DMS 273 treated with DMSO at 0.1 percent for 48 hours (cell line): Measurements from ENCODE around the gene OR8B4.
"Not testable (repeated sequence)": the region's sequence is repeated elsewhere in the genome, so short reads cannot be mapped to it uniquely, and the experiment has no call there.

Source experiments
- DNase-seq: peaks from one replicate; lab custom pipeline; 2025; lab: John Stamatoyannopoulos, UW

OR8B4 gene

DNA sequence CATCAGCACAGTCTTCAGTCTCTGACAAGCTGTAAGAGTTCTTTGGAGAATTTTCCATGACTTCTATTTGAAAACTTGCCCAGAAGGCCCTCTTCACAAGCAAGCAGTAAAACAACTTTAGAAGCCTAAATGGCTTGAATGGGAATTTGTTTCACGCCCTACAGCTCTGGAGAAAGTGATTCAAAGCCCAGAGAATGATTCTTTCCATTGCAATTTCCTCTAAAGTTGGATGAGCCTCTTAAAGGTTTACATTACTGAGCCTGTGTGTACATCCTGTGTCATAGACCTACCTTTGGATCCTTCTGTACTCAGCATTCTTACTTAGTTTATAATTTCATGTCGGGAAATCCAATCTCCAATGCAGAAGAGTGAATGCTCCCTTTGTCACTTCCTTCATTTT is 19.1 kb downstream of the OR8B4 start:
- DNase-seq, result no peak

- DNase-seq, result not testable (repeated sequence)
These were observed 21.5 kb downstream of the OR8B4 start for GRCh38 chr11:124403186-124403585.

GRCh38 chr11:124402326-124402922 is 22.2 kb downstream of the OR8B4 start:
- DNase-seq, result no peak

DNA sequence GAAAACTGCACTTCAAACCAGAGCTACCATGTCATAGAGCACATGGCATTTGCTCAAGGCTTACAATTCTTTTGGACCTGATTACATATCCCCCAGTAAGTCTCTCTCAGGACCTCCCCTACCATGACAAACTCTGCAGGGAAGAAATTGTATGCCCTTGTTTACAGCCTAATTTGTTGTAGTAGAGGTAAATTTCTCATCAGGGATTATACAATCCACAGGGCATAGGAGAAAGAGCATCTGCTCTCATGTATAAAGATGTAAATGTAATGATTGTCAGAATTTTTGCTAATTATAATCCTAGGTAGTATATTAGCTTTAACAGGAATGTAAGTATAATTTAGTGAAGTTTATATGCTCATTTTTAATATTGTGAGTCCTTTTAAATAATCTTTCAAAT is 25.7 kb downstream of the OR8B4 start, which contains the start of gene OR8B3:
Gene OR8B3 (minus strand): TSS at position 101 of the 400 bp plus-strand sequence. CDS start 1,673 bp downstream, outside the sequence.
- no peak for DNase-seq

GRCh38 chr11:124396847-124397246 is 27.8 kb downstream of the OR8B4 start:
- not testable (repeated sequence) for DNase-seq

DNA sequence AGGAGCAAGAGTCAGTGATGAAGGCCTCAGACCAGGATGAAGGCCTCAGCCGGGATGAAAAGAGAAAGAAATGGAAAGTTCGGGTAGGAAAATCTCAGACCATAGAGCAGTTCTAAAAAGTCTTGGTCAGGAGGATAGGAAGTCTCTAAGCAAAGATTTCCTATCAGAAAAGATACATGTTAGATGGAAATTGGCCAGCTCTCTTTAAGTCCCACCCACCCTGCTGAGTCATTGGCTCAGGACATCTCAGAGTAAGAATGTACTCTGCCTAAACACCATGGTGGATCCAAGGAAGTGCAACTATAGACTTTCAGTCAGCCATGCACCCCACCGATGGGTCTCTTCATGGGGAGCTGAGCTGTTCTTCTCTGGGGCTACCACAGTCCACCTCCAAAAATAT is 30.3 kb downstream of the OR8B4 start:
- no peak for DNase-seq

GRCh38 chr11:124384399-124384798 is 40.3 kb downstream of the OR8B4 start, which contains the start of gene OR8B2:
TSS of gene OR8B2 (minus strand) at chr11:124384499. CDS start at chr11:124383343, 1,156 bp downstream.
- DNase-seq, result no peak

DNA sequence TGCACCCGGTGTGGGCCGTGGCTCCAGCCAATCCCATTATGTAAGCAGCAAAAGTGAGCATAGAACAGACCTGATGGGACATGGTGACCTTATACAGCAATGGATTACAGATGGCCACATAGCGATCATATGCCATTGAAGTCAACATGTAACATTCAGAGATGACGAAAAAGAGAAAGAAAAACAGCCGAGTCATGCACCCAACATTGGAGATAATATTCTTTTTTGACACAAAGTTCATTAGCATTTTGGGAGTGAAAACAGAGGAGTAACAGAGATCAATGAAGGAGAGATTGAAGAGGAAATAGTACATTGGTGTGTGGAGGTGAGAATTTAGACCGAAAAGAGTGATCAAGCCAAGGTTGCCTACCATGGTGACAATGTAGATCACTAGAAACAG is 41.8 kb downstream of the OR8B4 start:
- DNase-seq, result not testable (repeated sequence)

DNA sequence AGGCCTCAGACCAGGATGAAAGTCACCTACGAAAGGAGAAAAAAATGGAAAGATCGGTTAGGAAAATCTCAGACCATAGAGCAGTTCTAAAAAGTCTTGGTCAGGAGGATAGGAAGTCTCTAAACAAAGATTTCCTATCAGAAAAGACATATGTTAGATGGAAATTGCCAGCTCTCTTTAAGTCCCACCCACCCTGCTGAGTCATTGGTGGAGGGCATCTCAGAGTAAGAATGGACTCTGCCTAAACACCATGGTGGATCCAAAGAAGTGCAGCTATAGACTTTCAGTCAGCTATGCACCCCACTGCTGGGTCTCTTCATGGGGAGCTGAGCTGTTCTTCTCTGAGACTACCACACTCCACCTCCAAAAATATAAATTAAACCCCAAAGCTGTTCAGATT is 44.1 kb downstream of the OR8B4 start:
- no peak for DNase-seq

GRCh38 chr11:124376280-124376679 is 48.4 kb downstream of the OR8B4 start:
- DNase-seq, result no peak
